ENCODE results near the gene C4orf50.

GRCh38 chr4:5960252-5960880 is 57.9 kb downstream of the C4orf50 start:
- TF ChIP-seq CTCF (IDR thresholded peaks at IDR 0.05; ENCODE audit: insufficient read depth, low read depth, low read length) (no peak), EZH2 (IDR thresholded peaks at IDR 0.05; ENCODE audit: insufficient read depth, low read length) (no peak)

Data from astrocyte (in vitro differentiated cells and primary cell).